ENCODE results near the gene ISG20. TPM values are rescaled to one million over a fixed set of nuclear protein-coding genes. Genes with fewer than 3 reads are reported as not detected.

The ISG20 gene
- total RNA-seq, 1 experiment from 2014 or later: 6.4 TPM

- BruUV-seq (replicated peaks): no TSS peak
- no peak for DNase-seq
- no peaks in the 10 kb centered on the region for H3K27me3 Mint-ChIP-seq (ENCODE audit: insufficient read depth, unreplicated experiment)
- no peaks in the 10 kb centered on the region for H3K4me1 Mint-ChIP-seq (ENCODE audit: low read depth, unreplicated experiment)
- H3K36me3 Mint-ChIP-seq (ENCODE audit: insufficient read depth, unreplicated experiment): peaks cover 5% of the 10 kb centered on the region
- H3K9me3 Mint-ChIP-seq (ENCODE audit: unreplicated experiment): no peaks in the 10 kb centered on the region
- ChIA-PET CTCF (interaction anchor here (1.2 kb wide), 1 partner anchor 11 kb away, joined by 4 read pairs; no protein-coding TSS in a partner anchor), POLR2A (no interaction called here)
- Histone ChIP-seq H3K4me1 (no peaks in the 10 kb centered on the region), H3K27me3 (replicated peaks; ENCODE audit: control insufficient read depth, insufficient read depth, low read length) (no peaks in the 10 kb centered on the region), H3K9me3 (no peaks in the 10 kb centered on the region), H3K36me3 (ENCODE audit: control insufficient read depth, insufficient read depth, low read length) (no peaks in the 10 kb centered on the region), H3K4me3 (ENCODE audit: low read depth, low read length) (no peak overlapping the region)
- intact Hi-C loops (cut with micrococcal nuclease; ENCODE audit: unreplicated experiment): no loop called here
- TF ChIP-seq, protein P1, sequence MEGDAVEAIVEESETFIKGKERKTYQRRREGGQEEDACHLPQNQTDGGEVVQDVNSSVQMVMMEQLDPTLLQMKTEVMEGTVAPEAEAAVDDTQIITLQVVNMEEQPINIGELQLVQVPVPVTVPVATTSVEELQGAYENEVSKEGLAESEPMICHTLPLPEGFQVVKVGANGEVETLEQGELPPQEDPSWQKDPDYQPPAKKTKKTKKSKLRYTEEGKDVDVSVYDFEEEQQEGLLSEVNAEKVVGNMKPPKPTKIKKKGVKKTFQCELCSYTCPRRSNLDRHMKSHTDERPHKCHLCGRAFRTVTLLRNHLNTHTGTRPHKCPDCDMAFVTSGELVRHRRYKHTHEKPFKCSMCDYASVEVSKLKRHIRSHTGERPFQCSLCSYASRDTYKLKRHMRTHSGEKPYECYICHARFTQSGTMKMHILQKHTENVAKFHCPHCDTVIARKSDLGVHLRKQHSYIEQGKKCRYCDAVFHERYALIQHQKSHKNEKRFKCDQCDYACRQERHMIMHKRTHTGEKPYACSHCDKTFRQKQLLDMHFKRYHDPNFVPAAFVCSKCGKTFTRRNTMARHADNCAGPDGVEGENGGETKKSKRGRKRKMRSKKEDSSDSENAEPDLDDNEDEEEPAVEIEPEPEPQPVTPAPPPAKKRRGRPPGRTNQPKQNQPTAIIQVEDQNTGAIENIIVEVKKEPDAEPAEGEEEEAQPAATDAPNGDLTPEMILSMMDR (IDR thresholded peaks at IDR 0.05; ENCODE audit: insufficient read depth in 1 of 2, low read depth in 1 of 2, low read length in 1 of 2, severe bottlenecking in 1 of 2, unreplicated experiment in 1 of 2): no peak
- no peak overlapping the region for H3K27ac Mint-ChIP-seq (ENCODE audit: unreplicated experiment)
- H3K4me3 Mint-ChIP-seq (ENCODE audit: unreplicated experiment): no peak overlapping the region
These were observed 8.1 kb downstream of the ISG20 start for GRCh38 chr15:88646951-88647350.

DNA sequence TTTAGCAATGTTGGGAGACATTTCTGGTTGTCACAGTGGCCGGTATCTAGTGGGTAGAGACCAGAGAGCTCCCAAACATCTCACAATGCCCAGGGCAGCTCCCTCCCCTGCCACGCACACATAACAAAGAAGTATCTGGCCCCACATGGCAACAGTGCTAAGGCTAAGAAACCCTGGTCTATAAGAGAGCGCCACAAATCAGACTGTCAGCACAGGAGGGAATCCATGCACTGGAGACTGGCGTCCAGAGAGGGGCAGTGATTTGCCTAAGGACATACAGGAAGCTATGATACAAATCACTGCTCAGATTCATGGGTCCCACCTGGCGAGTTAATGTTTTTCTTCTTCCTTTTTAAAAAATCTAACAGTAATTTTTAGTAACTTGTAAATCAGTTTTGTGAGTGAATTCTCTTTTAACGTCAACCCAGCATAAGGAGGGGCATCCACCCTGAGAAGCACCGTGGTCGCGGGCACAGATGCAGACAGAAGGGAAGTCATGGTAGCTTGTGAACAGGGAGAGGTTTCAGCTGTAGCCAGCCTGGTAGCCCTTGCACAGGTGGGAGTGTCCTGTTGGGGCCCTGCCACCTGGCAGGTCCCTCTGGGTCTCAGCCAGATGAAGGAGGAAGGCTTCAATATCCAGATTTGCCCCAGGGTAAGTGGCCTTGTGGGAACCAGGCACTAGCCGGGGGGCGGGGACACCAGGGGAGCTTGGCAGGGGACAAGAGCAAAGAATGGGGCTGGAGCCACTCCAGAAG, 8.7 kb downstream of the ISG20 start:
- Histone ChIP-seq H3K4me3 (ENCODE audit: low read depth, low read length) (no peak overlapping the region), H3K4me1 (no peaks in the 10 kb centered on the region), H3K9me3 (no peaks in the 10 kb centered on the region), H3K27me3 (replicated peaks; ENCODE audit: control insufficient read depth, insufficient read depth, low read length) (no peaks in the 10 kb centered on the region), H3K36me3 (ENCODE audit: control insufficient read depth, insufficient read depth, low read length) (no peaks in the 10 kb centered on the region)
- H3K27ac Mint-ChIP-seq (ENCODE audit: unreplicated experiment): no peak overlapping the region
- ChIA-PET POLR2A (no interaction called here), CTCF (interaction anchor here (1.2 kb wide), 1 partner anchor 10 kb away, joined by 4 read pairs; no protein-coding TSS in a partner anchor)
- no peaks in the 10 kb centered on the region for H3K4me1 Mint-ChIP-seq (ENCODE audit: low read depth, unreplicated experiment)
- intact Hi-C loops (cut with micrococcal nuclease; ENCODE audit: unreplicated experiment): no loop called here
- no TSS peak for BruUV-seq (replicated peaks)
- H3K36me3 Mint-ChIP-seq (ENCODE audit: insufficient read depth, unreplicated experiment): peaks cover 5% of the 10 kb centered on the region
- TF ChIP-seq, protein P1 (IDR thresholded peaks at IDR 0.05; ENCODE audit: insufficient read depth in 1 of 2, low read depth in 1 of 2, low read length in 1 of 2, severe bottlenecking in 1 of 2, unreplicated experiment in 1 of 2): no peak
- no peak overlapping the region for H3K4me3 Mint-ChIP-seq (ENCODE audit: unreplicated experiment)
- DNase-seq: no peak
- no peaks in the 10 kb centered on the region for H3K27me3 Mint-ChIP-seq (ENCODE audit: insufficient read depth, unreplicated experiment)
- H3K9me3 Mint-ChIP-seq (ENCODE audit: unreplicated experiment): no peaks in the 10 kb centered on the region

DNA sequence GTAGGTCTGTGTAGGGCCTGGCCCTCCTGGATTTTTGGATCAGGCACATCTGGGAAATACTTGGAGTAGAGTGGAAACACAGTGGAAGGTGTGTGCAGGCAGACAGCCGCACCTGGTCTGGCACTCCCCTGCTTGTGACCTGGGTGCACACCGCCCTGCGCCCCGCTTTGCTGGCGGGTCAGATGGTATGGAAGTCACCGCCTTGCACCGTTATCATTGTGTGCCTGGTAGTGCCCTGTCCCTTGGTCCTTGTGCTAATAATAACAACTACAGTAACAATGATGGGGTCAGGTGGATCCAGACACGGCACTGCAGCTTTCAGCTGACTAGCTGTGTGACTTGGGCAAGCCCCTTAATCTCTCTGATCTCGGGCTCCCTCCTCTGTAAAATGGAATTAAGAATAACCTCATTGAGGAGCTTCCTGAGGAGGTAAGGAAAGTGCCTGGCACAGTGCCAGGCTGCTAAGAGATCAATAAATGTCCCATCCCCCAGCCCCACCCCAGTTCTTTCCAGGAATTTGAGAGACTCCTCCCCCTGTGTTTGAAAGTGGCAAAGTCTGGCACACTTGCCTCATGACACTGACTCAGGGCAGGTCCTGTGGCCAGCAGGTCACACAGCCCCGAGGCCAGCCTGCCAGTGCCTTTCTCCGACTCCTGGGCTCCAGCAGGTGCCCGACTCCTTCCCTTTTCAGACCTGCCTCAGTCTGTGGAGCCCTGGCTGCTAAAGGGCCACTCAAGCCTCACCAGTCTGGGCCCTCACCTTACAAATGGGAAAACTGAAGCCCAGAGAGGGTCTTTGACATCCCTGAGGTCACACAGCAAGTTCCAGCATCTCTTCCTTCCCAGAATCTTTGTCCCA, 9.8 kb downstream of the ISG20 start:
- Mint-ChIP-seq H3K4me3 (ENCODE audit: unreplicated experiment) (no peak overlapping the region), H3K4me1 (ENCODE audit: low read depth, unreplicated experiment) (no peaks in the 10 kb centered on the region)
- CTCF ChIA-PET: no interaction called here

More for the DNA sequence above, 9.8 kb downstream of the ISG20 start:
- Histone ChIP-seq H3K27me3 (replicated peaks; ENCODE audit: control insufficient read depth, insufficient read depth, low read length) (no peaks in the 10 kb centered on the region), H3K9me3 (no peaks in the 10 kb centered on the region), H3K36me3 (ENCODE audit: control insufficient read depth, insufficient read depth, low read length) (no peaks in the 10 kb centered on the region), H3K4me3 (ENCODE audit: low read depth, low read length) (no peak overlapping the region), H3K4me1 (no peaks in the 10 kb centered on the region)
- POLR2A ChIA-PET: no interaction called here
- TF ChIP-seq, protein P1 (IDR thresholded peaks at IDR 0.05; ENCODE audit: insufficient read depth in 1 of 2, low read depth in 1 of 2, low read length in 1 of 2, severe bottlenecking in 1 of 2, unreplicated experiment in 1 of 2): no peak
- no peak overlapping the region for H3K27ac Mint-ChIP-seq (ENCODE audit: unreplicated experiment)
- H3K36me3 Mint-ChIP-seq (ENCODE audit: insufficient read depth, unreplicated experiment): peaks cover 5% of the 10 kb centered on the region
- no peaks in the 10 kb centered on the region for H3K9me3 Mint-ChIP-seq (ENCODE audit: unreplicated experiment)
- intact Hi-C loops (cut with micrococcal nuclease; ENCODE audit: unreplicated experiment): no loop called here
- no peak for DNase-seq
- no TSS peak for BruUV-seq (replicated peaks)
- H3K27me3 Mint-ChIP-seq (ENCODE audit: insufficient read depth, unreplicated experiment): no peaks in the 10 kb centered on the region
